ENCODE results near the gene PIK3R1. TPM values are rescaled to one million over a fixed set of nuclear protein-coding genes. Genes with fewer than 3 reads are reported as not detected.
A peak's percentile ranks its signal among the peaks of the same experiment; 100 is the strongest.

Gene PIK3R1
- total RNA-seq, 1 donor from 2014 or later, result 89.7 TPM

- no peak for DNase-seq (ENCODE audit: low spot score, unreplicated experiment)
- peaks cover 7% of the 10 kb centered on the region for H3K36me3 Mint-ChIP-seq (ENCODE audit: insufficient read depth)
- H3K9me3 Mint-ChIP-seq (ENCODE audit: low read depth), result peaks cover 17% of the 10 kb centered on the region
- H3K4me3 Mint-ChIP-seq (ENCODE audit: low read depth), result peak overlapping the region; percentile 88
- H3K27ac Mint-ChIP-seq, result peak overlapping the region; percentile 96
- no peaks in the 10 kb centered on the region for H3K27me3 Mint-ChIP-seq
- H3K4me1 Mint-ChIP-seq (ENCODE audit: low read depth), result peaks cover 35% of the 10 kb centered on the region
- no peak for TF ChIP-seq CTCF (IDR thresholded peaks at IDR 0.05; ENCODE audit: unreplicated experiment)
Measured at GRCh38 chr5:68214482-68215207, 911 bp upstream of the PIK3R1 start.

GRCh38 chr5:68215898-68216244 lies 315 bp downstream of the PIK3R1 start:
- peak overlapping the region; percentile 49 for H3K27ac Mint-ChIP-seq
- H3K9me3 Mint-ChIP-seq (ENCODE audit: low read depth), result peaks cover 8% of the 10 kb centered on the region
- no peaks in the 10 kb centered on the region for H3K27me3 Mint-ChIP-seq
- peaks cover 7% of the 10 kb centered on the region for H3K36me3 Mint-ChIP-seq (ENCODE audit: insufficient read depth)
- no peak for TF ChIP-seq CTCF (IDR thresholded peaks at IDR 0.05; ENCODE audit: unreplicated experiment)
- peak overlapping the region; percentile 90 for H3K4me3 Mint-ChIP-seq (ENCODE audit: low read depth)
- H3K4me1 Mint-ChIP-seq (ENCODE audit: low read depth), result peaks cover 37% of the 10 kb centered on the region
- DNase-seq (ENCODE audit: low spot score, unreplicated experiment), result no peak

- no peaks in the 10 kb centered on the region for H3K27me3 Mint-ChIP-seq
- H3K9me3 Mint-ChIP-seq (ENCODE audit: low read depth), result peaks cover 3% of the 10 kb centered on the region
- H3K27ac Mint-ChIP-seq, result peak overlapping the region; percentile 89
- peaks cover 2% of the 10 kb centered on the region for H3K36me3 Mint-ChIP-seq (ENCODE audit: insufficient read depth)
- peak; percentile 37 for DNase-seq (ENCODE audit: low spot score, unreplicated experiment)
- H3K4me1 Mint-ChIP-seq (ENCODE audit: low read depth), result peaks cover 37% of the 10 kb centered on the region
- no peak for TF ChIP-seq CTCF (IDR thresholded peaks at IDR 0.05; ENCODE audit: unreplicated experiment)
- peak overlapping the region; percentile 90 for H3K4me3 Mint-ChIP-seq (ENCODE audit: low read depth)
Measured at GRCh38 chr5:68216245-68217046, 890 bp downstream of the PIK3R1 start.

GRCh38 chr5:68217047-68217355 lies 1.4 kb downstream of the PIK3R1 start:
- H3K9me3 Mint-ChIP-seq (ENCODE audit: low read depth), result no peaks in the 10 kb centered on the region
- no peaks in the 10 kb centered on the region for H3K36me3 Mint-ChIP-seq (ENCODE audit: insufficient read depth)
- peak overlapping the region; percentile 89 for H3K27ac Mint-ChIP-seq
- TF ChIP-seq CTCF (IDR thresholded peaks at IDR 0.05; ENCODE audit: unreplicated experiment), result no peak
- no peak for DNase-seq (ENCODE audit: low spot score, unreplicated experiment)
- H3K4me1 Mint-ChIP-seq (ENCODE audit: low read depth), result peaks cover 38% of the 10 kb centered on the region
- H3K4me3 Mint-ChIP-seq (ENCODE audit: low read depth), result peak overlapping the region; percentile 90
- no peaks in the 10 kb centered on the region for H3K27me3 Mint-ChIP-seq

- no peaks in the 10 kb centered on the region for H3K27me3 Mint-ChIP-seq
- H3K27ac Mint-ChIP-seq, result peak overlapping the region; percentile 89
- H3K9me3 Mint-ChIP-seq (ENCODE audit: low read depth), result no peaks in the 10 kb centered on the region
- peak overlapping the region; percentile 90 for H3K4me3 Mint-ChIP-seq (ENCODE audit: low read depth)
- no peak for DNase-seq (ENCODE audit: low spot score, unreplicated experiment)
- no peak for TF ChIP-seq CTCF (IDR thresholded peaks at IDR 0.05; ENCODE audit: unreplicated experiment)
- no peaks in the 10 kb centered on the region for H3K36me3 Mint-ChIP-seq (ENCODE audit: insufficient read depth)
- H3K4me1 Mint-ChIP-seq (ENCODE audit: low read depth), result peaks cover 40% of the 10 kb centered on the region
Measured at GRCh38 chr5:68217528-68217927, 2.0 kb downstream of the PIK3R1 start.
